Coronary artery (tissue), 2 donors: ENCODE measurements around the gene TENT4B.

Experiments
- DNase-seq: peaks from one replicate; pipeline ENCODE4 v3.0.0-alpha.2; 2017; ENCODE audit warnings: low spot score
- H3K27ac ChIP-seq, 2 donors: fragments of 200-600 bp; sonication (generic); one replicate each; pipeline ENCODE4 v1.5.1; 2016 to 2019
- H3K4me3 ChIP-seq: fragments of 200-600 bp; sonication (generic); 2 replicates; pipeline ENCODE4 v1.5.1; 2016; ENCODE audit warnings: mild to moderate bottlenecking, moderate library complexity
- TF ChIP-seq, protein P1 (sequence below): fragments of 200-600 bp; sonication (generic); IDR thresholded peaks from one replicate; pipeline ENCODE4 v1.5.1; 2019; ENCODE audit warnings: antibody characterized with exemption

Gene TENT4B

DNA sequence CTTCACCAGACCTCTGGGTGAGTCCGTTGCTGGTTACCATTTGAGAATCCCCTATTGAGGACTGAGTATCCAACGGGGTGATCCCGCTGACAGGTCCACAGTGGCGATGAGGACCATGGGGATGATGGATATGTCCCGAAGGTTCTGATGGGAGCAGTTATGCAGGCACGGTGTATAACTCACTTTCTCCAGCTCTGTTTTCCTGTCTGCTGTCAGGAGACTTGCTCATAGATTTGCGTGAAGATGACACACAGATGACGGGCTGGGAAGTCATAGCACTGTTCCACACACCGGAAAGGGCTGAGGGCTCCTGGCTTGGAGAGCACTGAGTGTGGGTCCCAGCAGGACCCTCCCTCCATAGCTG, 91.0 kb downstream of the TENT4B start:
- TF ChIP-seq, protein P1, sequence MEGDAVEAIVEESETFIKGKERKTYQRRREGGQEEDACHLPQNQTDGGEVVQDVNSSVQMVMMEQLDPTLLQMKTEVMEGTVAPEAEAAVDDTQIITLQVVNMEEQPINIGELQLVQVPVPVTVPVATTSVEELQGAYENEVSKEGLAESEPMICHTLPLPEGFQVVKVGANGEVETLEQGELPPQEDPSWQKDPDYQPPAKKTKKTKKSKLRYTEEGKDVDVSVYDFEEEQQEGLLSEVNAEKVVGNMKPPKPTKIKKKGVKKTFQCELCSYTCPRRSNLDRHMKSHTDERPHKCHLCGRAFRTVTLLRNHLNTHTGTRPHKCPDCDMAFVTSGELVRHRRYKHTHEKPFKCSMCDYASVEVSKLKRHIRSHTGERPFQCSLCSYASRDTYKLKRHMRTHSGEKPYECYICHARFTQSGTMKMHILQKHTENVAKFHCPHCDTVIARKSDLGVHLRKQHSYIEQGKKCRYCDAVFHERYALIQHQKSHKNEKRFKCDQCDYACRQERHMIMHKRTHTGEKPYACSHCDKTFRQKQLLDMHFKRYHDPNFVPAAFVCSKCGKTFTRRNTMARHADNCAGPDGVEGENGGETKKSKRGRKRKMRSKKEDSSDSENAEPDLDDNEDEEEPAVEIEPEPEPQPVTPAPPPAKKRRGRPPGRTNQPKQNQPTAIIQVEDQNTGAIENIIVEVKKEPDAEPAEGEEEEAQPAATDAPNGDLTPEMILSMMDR = no peak
- no peak for DNase-seq
- H3K4me3 ChIP-seq = no peak overlapping the region
- no peak overlapping the region for H3K27ac ChIP-seq

DNA sequence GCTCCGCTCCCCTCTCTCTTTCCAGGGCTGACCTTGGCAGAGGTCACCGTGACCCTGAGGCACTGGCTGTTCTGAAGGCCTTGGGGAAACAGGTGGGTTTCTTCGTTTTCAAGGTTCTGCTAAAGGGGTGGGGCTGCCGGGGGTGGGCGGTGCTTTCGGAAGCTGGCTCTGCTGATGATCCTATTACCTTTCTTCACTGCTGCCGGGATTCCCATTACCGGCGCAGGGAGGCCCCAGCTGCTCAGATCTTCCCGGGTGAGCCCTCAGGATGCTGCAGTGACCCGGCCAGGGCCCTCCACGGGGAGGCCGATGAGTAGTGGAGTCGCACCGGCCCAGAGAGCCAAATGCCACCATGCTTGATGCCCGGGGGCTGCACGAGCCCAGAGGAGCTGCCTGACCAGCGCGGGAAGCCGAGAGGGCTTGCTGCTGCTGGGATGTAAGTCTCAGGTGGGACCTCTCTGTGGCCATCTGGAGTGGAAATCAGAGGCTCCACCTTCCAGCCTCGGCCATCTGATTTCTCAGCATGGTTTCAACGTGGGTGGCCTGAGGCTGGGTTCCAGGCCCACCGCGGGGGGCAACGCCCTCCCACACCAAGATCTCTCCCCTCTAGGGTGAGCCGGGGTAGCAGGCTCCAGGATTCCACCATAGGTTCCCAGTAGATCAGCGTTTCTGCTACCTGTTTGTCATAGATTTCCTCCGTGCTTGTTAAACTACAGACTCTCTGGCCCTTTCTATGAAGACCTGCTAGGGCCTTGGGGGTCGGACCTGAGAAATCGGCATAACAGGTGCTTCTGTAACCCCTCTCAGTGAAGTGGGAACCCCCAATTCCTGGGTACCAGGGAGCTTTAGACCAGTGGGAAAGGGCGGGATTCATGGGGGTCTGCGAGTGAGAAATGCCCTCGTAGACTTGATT, 91.7 kb downstream of the TENT4B start:
- TF ChIP-seq, protein P1 = no peak
- Histone ChIP-seq H3K4me3 (peak overlapping the region; percentile 87), H3K27ac (peak overlapping the region in 1 of 2 donors; percentile 35)
- no peak for DNase-seq

DNA sequence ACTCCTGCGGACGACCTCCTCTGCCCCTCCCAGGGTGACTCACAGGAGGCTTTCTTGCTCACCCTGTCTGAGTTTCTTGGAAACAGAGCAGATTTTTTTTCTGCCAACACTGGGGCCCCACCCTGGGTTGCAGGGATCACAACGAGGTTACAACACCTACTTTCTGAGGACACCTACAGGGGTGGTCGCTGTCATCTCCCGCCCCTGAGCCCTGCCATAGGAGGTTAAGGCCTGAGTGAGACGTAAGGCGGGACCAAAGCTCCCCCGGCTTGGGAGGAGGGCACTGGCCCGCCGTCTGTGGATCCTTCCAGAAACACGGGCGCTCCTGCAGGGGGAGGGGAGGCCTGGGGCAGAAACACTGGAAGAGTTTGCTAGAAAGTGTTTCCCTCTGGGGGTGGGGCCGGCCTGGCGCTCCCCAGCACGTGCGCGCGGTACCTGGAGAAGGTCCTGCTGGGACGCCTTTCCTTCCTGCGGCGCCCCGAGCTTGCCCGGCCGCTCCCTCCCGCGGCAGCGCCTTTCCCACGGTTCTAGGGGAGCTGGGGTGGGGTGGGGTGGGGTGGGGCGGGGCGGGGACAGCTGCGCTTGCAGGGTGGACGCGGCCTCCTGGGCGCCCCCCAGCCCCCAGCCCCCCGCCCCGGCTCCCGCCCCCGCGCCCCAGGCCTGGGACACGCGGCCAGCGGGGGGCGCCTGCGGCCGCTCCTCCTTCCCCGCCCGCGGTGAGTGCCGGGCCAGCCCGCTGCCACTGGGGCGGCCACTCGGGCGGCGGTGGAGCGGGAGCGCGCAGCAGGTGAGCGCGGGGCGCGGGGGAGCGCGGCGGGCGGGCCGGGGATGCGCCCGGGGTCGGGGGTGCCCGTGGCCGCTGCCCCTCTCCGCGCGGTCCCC, 92.6 kb downstream of the TENT4B start:
- TF ChIP-seq, protein P1 = no peak
- no peak for DNase-seq
- H3K4me3 ChIP-seq = peak overlapping the region; percentile 87
- H3K27ac ChIP-seq = peak overlapping the region in 1 of 2 donors; percentile 71

DNA sequence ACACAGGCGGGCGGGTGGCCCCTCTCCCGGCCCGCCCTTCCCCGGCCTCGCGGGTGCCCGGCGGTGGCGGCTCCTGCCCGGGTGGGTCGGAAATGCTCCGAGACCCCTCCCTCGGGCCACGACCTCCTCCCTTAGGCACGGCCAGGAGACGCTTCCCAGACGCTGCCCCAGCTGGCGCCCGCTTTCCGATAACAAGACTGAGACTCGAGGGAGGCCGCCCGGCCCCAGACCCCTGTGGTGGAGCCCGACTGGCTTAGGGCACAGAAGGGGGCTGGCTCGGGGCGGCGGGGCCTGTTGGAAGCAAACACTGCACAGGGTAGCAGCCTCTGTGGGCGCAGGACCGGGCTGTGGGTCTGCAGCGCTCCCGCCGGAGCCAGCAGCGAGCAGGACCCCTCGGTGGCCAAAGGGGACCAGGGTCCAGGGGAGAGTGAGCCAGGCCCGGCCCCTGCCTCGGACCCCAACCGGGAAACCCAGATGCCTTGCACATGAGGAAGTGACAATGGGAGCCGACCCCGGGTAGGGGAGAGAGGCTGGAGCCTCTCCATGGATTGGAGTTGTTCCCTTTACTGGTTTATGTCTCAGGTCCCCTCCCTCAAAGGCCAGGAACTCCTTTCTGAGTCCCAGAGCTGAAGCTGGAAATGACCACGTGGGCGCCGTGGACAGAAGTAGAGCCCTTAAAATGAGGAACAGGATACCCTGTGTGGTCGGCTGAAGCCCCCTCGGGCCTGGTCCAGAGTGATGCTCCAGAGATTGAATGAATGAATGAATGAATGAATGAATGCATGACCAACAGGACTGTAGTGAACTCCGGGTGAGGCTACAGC, 93.4 kb downstream of the TENT4B start:
- Histone ChIP-seq H3K4me3 (peak overlapping the region; percentile 87), H3K27ac (peak overlapping the region in 1 of 2 donors; percentile 71)
- TF ChIP-seq, protein P1 = no peak
- peak; percentile 65 for DNase-seq

DNA sequence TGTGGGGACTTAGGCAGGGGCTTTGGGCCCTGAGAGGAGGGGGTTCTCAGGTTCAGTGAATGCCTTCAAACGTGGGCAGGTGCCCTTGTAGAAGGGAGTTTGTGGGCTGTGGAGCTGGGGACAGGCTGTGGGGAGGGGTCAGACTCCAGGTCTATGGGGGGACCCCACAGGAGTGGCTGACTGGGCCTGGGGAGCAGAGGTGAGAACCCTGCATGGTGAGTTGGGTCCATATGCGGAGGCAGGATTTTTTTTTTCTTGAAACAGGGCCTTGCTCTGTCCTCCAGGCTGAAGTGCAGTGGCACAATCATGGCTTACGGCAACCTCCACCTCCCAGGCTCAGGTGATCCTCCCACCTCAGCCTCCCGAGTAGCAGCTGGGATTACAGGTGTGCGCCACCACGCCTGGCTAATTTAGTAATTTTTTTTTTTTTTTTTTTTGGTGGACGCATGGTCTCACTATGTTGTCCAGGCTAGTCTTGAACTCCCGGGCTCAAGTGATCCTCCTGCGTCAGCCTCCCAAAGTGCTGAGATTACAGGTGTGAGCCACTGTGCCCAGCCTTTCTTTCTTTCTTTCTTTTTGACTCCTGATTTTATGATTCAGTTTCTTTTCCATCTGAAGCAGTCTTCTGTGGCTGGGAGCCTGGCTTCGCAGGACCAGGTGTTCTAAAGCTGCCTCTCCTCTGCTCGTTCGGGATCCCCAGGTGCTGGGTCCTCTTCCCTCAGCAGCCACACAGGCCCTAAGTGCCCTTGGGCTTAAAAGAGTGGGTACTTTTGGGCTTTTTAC, 94.2 kb downstream of the TENT4B start:
- H3K27ac ChIP-seq = no peak overlapping the region
- peak overlapping the region; percentile 87 for H3K4me3 ChIP-seq
- TF ChIP-seq, protein P1 = no peak
- DNase-seq = no peak
